ENCODE measurements around the gene GNB1L.

DNA sequence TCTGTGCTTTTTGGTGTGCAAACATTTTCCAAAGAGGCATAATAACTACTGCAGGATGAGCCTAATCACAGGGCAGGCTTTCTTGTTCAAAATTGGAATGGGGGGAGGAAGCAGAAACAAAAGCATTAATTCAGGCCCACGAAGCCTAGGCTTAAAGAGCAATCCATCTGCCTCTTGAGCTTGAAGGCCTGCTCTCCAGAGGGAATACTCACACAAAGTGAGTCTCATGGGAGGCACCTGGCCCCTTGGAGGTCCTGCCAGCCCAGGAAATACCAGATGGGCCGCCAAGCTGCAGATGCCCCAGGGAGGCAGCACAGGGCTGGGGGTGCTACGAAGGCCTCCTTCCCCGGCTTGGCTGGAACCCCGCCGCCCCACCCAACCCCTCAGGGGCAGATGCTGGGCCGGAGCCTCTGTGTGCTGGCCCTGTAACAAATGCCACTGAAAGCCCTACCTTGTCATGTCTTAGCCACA, 47.6 kb upstream of the GNB1L start:
- TF ChIP-seq, protein P1, sequence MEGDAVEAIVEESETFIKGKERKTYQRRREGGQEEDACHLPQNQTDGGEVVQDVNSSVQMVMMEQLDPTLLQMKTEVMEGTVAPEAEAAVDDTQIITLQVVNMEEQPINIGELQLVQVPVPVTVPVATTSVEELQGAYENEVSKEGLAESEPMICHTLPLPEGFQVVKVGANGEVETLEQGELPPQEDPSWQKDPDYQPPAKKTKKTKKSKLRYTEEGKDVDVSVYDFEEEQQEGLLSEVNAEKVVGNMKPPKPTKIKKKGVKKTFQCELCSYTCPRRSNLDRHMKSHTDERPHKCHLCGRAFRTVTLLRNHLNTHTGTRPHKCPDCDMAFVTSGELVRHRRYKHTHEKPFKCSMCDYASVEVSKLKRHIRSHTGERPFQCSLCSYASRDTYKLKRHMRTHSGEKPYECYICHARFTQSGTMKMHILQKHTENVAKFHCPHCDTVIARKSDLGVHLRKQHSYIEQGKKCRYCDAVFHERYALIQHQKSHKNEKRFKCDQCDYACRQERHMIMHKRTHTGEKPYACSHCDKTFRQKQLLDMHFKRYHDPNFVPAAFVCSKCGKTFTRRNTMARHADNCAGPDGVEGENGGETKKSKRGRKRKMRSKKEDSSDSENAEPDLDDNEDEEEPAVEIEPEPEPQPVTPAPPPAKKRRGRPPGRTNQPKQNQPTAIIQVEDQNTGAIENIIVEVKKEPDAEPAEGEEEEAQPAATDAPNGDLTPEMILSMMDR (IDR thresholded peaks at IDR 0.05), result no peak
- TF ChIP-seq POLR2A (IDR thresholded peaks at IDR 0.05) (no peak), POLR2AphosphoS5 (IDR thresholded peaks at IDR 0.05) (no peak), EP300 (IDR thresholded peaks at IDR 0.05) (no peak)
